ENCODE data around the gene EYA4.

DNA sequence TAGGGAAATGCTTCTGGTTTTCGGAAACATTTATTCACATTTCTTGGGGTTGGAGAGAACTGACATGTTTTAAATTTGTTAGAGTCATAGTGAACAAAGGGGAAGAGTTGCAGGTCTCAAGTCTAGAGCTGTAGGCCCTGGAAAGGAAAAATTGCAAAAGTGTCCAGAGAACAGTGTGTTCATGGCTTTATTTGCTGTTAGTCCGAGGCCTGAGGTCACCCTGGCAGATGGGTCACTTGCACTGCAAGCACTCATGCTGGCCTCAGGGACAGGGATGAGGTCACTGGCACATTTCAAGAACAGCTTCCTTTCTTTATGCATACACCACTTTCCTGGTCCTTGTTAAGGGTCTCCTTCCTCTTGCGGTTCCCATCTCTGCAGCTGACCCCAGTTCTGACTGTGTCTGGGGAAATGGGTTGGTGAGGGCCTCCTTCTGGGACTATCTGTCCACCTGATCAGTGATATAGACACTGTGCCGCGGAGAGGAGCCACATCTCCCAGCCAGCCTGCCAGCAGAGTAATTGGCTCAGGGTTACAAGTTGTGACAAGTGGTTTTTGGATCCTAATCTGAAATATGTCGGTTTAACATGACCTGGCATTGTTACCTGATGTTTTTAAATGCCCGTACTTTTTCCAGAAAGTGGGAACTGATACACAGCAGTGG is 194.0 kb downstream of the EYA4 start:
- TF ChIP-seq, protein P1, sequence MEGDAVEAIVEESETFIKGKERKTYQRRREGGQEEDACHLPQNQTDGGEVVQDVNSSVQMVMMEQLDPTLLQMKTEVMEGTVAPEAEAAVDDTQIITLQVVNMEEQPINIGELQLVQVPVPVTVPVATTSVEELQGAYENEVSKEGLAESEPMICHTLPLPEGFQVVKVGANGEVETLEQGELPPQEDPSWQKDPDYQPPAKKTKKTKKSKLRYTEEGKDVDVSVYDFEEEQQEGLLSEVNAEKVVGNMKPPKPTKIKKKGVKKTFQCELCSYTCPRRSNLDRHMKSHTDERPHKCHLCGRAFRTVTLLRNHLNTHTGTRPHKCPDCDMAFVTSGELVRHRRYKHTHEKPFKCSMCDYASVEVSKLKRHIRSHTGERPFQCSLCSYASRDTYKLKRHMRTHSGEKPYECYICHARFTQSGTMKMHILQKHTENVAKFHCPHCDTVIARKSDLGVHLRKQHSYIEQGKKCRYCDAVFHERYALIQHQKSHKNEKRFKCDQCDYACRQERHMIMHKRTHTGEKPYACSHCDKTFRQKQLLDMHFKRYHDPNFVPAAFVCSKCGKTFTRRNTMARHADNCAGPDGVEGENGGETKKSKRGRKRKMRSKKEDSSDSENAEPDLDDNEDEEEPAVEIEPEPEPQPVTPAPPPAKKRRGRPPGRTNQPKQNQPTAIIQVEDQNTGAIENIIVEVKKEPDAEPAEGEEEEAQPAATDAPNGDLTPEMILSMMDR (IDR thresholded peaks at IDR 0.05): no peak
- TF ChIP-seq POLR2AphosphoS5 (IDR thresholded peaks at IDR 0.05) (no peak), POLR2A (IDR thresholded peaks at IDR 0.05) (no peak)
